GM21825 (cell line): ENCODE measurements around the gene WWOX.

Experiments
- ATAC-seq: cut with Tn5 transposase; IDR thresholded peaks from one replicate; pipeline ENCODE4 v1.9.1; 2021; ENCODE audit warnings: mild to moderate bottlenecking, moderate library complexity; ENCODE audit not compliant: unreplicated experiment

The WWOX gene

GRCh38 chr16:78102865-78103264, 3.4 kb downstream of the WWOX start:
- ATAC-seq = no peak

GRCh38 chr16:78105517-78105916, 6.1 kb downstream of the WWOX start:
- ATAC-seq = no peak

- ATAC-seq = no peak
Measured at GRCh38 chr16:78106686-78107085, 7.2 kb downstream of the WWOX start.

GRCh38 chr16:78108451-78108850, 9.0 kb downstream of the WWOX start:
- ATAC-seq = no peak

GRCh38 chr16:78113258-78113657, 13.8 kb downstream of the WWOX start:
- ATAC-seq = no peak

GRCh38 chr16:78115659-78116058, 16.2 kb downstream of the WWOX start:
- ATAC-seq = no peak

- no peak for ATAC-seq
Measured at GRCh38 chr16:78116946-78117345, 17.5 kb downstream of the WWOX start.

GRCh38 chr16:78117391-78117790, 17.9 kb downstream of the WWOX start:
- no peak for ATAC-seq

- no peak for ATAC-seq
Measured at GRCh38 chr16:78118469-78119025, 19.1 kb downstream of the WWOX start.

GRCh38 chr16:78122774-78123315, 23.4 kb downstream of the WWOX start:
- peak; percentile 82 for ATAC-seq

- no peak for ATAC-seq
Measured at GRCh38 chr16:78125112-78125844, 25.8 kb downstream of the WWOX start.

- ATAC-seq = no peak
Measured at GRCh38 chr16:78126662-78127061, 27.2 kb downstream of the WWOX start.

- ATAC-seq = no peak
Measured at GRCh38 chr16:78127130-78127529, 27.7 kb downstream of the WWOX start.

GRCh38 chr16:78128913-78129312, 29.5 kb downstream of the WWOX start:
- ATAC-seq = no peak

- no peak for ATAC-seq
Measured at GRCh38 chr16:78129349-78129748, 29.9 kb downstream of the WWOX start.

GRCh38 chr16:78130083-78130608, 30.7 kb downstream of the WWOX start:
- ATAC-seq = no peak

- no peak for ATAC-seq
Measured at GRCh38 chr16:78130950-78131349, 31.5 kb downstream of the WWOX start.

GRCh38 chr16:78133919-78134318, 34.5 kb downstream of the WWOX start:
- ATAC-seq = no peak

- ATAC-seq = no peak
Measured at GRCh38 chr16:78134944-78135619, 35.6 kb downstream of the WWOX start.

- ATAC-seq = no peak
Measured at GRCh38 chr16:78137179-78137578, 37.7 kb downstream of the WWOX start.

GRCh38 chr16:78137782-78138616, 38.5 kb downstream of the WWOX start:
- peak; percentile 72 for ATAC-seq
